Activated CD8-positive, alpha-beta memory T cell treated with anti-CD3 and anti-CD28 coated beads, Interleukin-2, amount 50 U/mL, for 1 hour (primary cell): ENCODE results near the gene CDH18.
"Not testable (repeated sequence)": the region's sequence is repeated elsewhere in the genome, so short reads cannot be mapped to it uniquely, and the experiment has no call there.

Experiments used
- DNase-seq: peaks from one replicate; pipeline ENCODE4 v3.0.0-alpha.2; 2020; ENCODE audit errors: extremely low read depth

The CDH18 gene

DNA sequence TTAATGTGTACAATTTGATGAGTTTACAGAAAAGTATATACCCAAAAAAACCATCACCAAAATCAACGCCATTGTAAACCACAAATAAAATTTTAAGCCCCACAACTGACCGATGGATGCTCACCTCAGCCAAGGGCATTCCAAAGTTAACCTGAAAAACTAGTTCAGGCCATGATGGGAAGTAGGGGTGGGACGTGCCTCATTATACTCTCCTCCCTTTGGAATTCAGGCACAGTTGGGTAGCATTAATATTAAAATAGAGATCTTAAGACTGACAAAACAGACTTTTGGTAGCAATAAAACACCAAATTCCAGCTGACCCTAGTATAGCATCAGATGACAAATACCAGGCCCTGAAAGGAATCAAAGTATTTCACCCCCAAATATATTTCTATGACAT is 129.0 kb downstream of the CDH18 start:
- no peak for DNase-seq

DNA sequence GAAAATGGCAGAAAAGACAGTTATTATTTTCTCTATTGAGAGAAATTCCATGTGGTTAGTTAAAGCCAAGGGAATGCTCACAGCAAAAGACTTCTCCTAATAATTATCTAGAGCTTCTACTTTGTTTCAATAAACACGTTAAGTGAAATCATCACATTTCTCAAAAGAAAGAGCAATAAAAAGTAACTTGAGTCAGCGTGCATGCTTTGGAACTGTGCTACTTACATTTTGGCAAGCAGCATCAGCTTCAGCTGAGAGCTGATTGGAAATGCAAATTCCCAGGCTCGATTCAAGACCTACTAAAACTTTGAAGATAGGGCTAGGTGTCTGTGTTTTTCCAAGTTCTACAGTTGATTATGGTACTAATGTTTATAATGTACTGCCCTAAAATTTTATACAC is 132.1 kb downstream of the CDH18 start:
- DNase-seq, result no peak

DNA sequence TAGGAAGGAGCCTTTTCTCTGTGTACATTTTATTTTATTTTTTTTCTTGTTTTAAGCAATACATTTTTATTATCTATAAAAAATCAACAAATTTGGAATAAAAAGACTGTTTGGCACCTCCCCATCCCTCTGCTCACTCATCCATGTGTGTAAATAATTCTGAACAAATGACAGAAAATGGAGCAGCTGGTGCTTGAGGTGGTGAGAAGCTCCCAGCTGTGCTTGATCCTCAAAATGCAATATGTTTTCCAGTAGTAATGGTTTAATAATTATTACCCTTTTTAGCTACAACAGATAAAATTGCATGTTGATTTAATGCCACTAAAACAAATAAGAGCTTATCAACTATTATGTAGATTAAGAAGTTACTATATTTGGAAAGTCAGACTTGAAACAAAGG is 132.5 kb downstream of the CDH18 start:
- DNase-seq, result no peak

DNA sequence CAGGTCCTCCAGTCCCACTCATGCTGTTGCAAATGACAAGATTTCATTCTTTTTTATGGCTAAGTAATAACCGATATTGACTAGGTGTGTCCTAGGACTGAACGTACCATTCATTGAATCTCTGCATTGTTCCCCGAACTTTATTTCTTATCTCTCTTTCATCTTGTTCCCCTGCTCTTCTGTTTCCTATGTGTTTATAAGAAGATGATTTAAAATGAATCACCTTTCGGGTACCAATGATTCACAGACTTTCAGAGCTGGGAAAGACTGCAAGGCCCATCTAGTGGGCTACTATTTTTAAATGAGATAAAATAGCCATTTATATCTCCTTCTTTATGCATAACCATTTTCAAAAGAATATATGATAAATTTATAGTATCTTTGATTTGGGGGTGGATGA is 133.0 kb downstream of the CDH18 start:
- DNase-seq, result no peak

DNA sequence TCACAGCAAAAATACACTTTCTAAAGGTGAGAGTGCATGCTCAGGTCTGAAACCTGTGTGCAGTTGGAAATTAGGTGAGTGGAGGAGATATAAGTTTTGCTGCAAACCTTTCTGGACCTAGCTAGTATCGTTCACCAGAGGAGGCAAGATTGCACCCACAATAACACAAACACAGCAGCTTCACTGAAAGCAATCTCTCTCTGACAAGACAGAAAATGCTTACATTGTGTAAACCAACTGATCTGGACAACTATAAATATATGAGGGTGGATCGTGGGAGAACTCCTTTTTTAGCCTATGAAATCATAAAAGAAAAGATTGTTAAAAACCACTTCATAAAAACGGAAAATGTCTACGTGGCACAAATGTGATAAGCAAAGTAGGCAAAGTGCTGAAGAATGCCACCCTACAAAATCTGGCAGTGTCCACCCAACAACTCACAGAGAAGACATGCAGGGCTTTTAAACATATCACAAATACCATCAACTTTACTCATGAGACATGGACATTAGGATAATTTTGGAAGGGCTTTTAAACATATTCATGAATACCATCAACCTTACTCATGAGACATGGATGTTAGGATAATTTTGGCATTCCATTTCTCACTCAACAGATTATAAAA is 134.3 kb downstream of the CDH18 start:
- DNase-seq, result no peak

DNA sequence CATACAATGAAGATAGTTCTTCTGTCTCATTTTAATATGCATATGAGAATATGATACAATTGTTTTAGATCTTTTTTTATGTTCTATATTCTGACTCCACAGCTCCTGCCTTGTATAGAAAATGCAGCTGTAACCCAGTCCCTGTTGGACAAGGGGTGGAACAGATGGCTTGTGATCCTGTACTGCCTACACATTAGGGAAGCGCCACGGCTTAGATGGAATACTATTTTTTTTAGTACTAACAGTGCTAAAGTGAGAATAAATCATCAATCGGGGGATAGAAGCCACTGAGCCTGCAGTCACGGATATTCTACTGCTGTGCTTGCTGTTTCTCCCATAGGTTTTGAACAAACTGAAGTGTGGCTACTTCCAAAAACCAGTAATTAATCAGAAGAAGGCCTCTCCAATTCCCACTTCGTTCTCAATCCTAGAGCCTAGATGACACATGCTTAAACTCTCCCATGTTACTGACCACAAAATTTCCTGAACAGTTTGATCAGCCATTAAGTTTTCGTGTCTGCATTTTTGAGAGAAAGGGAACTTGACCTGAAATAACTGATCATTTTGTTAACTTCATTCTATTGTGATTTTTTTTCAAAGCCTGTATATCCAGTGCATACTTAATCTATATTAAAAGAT is 150.3 kb downstream of the CDH18 start:
- DNase-seq, result no peak

DNA sequence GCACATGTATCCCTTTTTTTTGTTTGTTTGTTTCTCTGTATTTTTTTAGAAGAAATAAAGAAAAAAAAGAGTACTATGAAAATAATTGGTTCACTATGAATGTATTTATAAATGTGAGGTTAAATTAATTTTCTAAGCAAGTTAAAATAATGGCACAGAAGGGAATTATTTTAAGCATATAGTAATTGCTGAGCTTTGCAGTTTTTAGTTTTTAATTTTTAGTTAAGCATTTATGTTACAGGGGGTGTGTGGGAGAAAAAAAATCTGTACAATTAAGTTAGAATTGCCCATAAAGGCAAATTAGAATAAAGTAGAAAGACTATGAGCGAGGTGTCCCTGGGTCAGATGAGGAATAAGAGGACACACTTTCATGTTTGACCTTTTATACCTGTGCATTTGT is 152.6 kb downstream of the CDH18 start:
- no peak for DNase-seq

DNA sequence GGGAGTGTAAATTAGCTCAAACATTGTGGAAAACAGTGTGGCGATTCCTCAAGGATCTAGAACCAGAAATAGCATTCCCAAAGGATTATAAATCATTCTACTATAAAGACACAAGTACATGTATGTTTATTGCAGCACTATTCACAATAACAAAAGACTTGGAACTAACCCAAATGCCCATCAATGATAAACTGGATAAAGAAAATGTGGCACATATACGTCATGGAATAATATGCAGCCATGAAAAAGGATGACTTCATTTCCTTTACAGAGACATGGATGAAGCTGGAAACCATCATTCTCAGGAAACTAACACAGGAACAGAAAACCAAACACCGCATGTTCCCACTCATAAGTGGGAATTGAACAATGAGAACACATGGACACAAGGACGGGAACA is 175.3 kb downstream of the CDH18 start:
- not testable (repeated sequence) for DNase-seq

DNA sequence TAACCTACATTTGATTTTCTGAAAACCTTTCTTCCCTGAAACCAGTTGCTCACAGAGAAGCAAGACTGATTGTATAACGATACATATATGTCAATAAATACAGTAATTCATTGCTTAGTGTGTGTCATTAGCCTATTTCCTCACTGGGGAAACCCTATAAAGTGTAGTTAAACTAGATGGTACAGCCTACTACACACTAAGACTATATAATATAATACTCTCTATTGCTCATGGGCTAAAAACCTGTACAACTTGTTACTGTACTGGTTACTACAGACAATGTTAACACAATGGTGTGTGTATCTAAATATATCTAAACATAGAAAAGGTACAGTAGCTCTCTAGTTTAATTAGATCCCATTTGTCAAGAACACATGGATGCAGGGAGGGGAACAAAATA is 181.2 kb downstream of the CDH18 start:
- DNase-seq, result no peak

DNA sequence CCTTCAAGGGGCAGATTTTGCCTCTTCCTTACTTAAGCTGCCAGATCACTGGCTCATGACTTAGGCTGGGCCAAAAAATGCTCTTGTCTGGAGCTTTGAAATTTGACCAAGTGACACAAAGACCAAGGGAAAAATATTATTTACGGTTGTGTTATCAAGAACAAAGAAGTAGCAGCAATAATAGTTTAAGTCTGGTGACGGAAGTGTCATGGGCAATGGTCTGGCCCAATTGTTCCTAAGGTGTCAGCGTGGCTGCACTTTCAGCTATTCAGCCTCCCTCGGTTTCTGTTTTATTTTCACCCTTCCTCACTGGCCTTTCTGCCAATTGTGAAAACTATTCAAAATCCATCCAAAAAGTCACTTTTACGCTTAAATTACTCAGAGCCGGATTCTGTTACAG is 185.3 kb downstream of the CDH18 start:
- no peak for DNase-seq

DNA sequence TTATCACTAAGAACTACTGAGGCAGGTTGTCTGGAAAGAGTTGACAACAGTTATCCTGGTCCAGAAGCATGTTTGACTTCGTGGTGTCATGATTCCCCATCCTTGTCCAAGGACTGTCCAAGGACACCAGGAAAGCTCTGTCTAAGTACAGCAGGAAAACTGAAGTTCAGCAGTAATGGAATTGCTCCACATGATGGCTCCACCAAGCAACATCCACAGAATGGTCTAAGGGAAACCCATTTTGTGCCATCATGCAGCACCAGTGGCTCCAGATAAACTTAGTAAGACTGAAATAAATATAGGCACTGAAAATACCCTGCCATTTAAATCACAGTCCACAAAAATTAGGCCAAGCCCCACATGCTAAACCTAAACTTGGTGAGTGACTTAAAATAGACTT is 192.8 kb downstream of the CDH18 start:
- DNase-seq, result no peak

DNA sequence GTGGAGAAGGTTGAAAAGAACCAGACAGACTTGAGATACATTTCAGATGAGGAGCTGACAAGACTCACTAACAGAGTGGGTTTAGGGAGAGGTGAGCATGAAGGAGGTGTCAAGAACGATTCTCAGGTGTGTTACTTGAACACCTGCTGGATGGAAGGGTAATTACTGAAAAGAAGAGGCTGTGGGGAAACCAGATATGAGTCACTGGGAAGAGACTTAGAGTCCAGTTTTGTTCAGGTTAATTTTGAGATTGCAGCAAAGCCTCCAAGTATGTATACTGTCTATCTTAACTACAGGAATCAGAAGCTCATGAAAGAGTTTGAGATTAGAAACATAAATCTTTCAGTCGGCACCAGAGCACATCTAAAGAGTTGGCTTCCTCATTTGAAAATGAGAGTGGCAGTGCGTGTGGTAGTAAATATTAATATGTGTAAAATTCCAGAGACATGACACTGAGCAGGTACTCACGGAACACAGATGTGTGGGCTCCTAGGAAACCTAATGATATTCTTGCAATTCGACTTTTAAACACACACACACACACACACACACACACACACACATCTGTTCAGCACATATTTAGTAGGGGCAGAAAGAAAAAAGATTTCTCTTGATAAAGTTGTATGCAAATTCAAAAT is 197.1 kb downstream of the CDH18 start:
- DNase-seq, result no peak

DNA sequence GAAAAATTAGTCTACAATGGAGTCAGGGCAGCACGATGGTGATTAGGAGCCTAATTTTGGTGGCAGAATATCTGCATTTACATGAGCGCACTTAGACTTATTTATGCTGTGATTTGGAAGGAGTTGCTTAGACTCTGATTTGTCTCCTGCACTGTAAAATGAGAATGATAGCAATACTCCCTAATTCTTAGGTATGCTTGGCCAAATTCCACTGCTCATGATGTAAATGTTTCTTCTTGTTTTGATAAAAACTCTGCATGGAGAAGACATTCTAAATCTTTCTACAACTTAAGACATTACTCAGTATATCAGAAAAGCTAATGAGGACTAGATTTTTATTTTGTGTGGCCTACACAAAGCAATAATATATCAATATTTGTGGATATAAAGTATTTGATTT is 205.4 kb downstream of the CDH18 start:
- DNase-seq, result no peak

DNA sequence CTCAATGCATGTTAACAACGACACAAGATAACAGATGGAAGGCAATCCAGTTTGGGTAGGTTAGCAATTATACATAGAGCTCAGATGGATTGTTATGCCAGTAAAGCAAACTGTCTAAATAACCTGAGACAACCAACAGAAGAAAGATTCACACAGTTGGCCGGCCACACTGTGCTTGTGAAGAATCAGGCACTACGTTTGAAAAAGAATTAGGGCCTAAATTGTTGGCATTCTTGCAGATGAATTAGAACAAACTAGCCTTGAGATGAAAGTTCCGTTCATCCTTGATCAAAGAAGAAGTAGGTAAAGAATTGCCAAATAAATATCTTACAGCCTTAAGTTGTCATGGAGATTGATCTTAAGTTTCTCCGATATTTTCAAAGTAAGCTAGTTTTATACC is 210.6 kb downstream of the CDH18 start:
- no peak for DNase-seq

DNA sequence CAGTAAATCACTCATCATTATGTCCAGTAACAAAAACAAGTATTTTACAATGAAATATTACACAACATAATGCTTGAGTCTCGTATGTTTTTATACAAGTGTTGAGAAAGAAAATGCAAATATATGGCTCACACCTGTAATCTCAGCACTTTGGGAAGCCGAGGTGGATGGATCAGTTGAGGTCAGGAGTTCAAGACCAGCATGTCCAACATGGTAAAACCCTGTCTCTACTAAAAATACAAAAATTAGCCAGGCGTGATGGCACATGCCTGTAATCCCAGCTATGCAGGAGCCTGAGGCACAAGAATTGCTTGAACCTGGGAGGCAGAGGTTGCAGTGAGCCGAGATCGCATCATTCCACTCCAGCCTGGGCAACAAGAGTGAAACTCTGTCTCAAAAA is 211.1 kb downstream of the CDH18 start:
- DNase-seq, result not testable (repeated sequence)

DNA sequence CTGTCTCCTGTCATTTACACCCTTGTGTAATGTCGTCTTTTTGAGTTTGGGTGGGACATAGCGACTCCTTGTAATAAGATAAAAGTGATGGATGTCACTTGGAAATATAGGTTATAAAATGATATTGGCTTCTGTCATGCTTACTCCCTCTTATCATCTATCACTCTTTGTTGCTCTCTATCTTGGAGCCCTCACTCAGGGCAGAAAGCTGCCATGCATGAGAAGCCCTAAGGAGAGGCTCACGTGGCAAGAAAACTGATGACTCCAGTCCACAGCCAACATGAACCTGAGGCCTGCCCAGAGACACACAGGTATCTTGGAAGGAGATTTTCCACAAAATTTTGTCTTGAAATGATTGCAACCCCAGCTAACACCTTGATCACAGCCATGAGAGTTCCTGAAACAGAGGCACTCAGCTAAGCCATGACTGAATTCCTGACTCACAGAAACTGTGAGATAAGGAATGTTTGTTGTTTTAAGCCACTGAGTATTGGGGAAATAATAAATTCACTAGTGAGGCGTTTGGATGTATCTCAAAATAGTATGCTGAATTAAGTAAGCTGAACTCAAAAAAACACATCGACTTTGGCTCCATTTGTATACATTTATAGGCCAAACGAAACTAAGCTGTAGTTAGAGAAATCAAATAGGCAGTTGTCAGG is 216.7 kb downstream of the CDH18 start:
- no peak for DNase-seq

DNA sequence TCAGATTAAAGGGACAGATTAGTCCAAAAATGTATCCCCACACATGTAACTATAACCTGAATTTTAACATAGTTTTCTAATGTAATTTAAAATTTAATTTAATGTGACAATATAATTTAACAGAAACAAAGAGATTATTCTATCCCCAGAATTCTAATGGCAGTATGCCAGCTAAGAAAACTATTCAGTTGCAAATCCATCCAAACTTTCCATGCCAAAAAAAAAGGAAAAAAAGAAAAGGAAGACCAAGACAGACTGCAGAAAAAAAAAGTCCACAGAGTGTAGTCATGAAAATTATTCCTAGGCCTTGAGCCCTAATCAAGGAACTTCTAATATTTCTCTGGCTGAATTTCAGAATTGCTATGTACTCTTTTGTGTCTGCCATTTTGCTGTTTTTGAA is 217.6 kb downstream of the CDH18 start:
- DNase-seq, result no peak

DNA sequence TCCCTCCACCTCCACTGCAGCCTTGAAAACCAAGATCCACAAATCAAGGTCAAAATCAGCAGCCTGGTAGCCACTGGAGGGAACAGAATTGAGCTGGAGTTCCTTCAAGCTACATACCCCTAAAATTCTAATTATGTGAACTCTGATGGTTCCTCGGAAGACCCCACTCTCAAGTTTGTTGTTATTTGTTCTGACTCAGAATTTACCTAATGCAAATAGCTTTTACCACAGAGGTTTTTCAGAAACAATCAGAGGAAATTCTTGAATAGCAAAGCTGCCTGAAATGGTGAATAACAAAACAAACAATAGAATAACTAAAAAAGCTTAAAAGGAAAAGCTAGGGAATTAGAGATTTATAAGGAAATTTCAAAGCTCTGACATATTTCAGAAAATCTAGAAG is 220.0 kb downstream of the CDH18 start:
- no peak for DNase-seq

DNA sequence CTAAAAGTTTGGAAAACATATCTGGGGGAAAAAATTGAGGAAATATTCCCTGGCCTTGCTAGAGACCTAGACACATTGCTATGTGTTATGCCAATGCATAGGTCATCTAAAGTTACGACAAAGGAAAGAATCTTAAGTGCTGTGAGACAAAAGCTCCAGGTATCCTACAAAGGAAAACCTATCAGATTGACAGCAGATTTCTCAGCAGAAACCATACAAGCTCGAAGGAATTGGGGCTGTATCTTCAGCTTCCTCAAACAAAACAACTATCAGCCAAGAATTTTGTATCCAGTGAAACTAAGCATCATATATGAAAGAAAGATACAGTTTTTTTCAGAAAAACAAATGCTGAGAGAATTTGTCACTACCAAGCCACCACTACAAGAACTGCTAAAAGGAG is 234.4 kb downstream of the CDH18 start:
- DNase-seq, result no peak

DNA sequence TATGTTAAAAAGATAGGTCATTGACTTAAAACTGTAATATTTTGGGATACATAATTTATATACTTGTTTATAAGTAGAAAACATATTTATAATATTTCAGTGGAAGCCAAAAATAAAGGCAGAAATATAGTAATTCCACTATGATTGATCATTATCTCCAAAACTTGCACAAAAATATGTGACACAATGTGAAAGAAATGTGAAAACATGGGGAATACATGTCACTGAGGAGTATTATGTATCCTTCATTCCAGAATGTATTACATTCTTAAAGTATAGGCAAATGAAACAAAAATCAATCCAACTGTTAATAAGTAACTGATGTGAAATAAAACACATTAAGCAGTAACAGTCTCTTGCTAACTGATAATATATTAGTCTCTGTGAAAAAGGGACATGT is 236.7 kb downstream of the CDH18 start:
- no peak for DNase-seq

DNA sequence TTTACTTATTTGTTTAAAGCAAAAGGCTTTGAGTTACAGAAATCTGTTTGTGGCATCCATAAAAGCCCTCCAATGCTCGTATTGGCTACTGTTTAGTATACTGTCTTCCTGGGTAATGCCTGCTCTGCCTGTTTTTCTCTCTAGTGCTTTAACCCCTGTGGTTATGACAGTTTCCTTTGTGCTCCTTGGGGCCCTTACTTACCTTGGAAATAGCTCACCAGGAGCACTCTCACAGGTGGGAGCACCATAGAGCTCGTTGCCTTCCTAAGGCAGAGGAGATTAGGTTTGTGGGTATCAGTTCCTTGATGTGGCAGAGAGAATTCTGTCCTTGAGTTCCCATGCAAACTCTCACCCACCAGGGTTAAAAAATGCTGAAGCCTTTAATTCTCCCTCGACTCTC is 242.8 kb downstream of the CDH18 start:
- DNase-seq, result no peak

DNA sequence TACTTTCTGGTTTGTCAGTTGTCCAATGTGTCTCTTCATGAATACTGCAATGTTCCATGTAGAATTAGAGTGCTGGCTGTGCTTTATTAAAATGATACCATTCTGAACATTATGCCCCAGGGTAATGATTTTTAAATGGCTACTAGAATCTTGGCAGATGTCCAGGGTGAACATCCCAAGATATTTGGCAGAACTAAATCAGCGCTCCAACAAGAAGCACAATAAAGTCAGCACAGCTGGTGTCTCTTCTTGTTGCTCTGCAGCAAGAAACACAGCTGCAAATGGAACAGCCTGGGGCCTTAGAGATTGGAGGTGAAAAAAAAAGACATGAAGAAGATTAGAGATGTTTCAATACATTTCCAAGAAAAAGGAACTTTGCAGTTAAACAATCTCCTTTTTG is 248.3 kb downstream of the CDH18 start:
- no peak for DNase-seq

DNA sequence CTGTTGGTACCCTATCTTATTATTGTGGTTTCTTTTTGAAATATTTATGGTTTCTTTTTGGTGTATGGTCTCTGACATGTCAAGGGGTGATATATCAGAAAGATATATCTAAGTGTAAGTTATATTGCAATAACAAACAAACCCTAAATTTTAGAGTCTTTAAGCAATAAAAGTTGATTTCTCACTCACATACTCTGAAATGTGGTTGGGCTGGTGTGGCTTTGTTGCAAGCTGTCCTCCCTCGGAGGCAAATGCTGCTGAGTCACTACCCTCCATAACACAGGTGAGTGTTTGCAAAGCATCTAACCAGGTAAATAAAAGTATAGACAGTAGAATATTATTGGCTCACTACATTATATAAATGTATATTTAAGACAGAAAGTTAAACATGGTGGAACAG is 253.2 kb downstream of the CDH18 start:
- no peak for DNase-seq
